Stimulated activated CD8-positive, alpha-beta memory T cell treated with anti-CD3 and anti-CD28 coated beads, Interleukin-15, amount 100 ng/mL, for 4 hours (primary cell): ENCODE results near the gene ASIP.
"Not testable (repeated sequence)": the region's sequence is repeated elsewhere in the genome, so short reads cannot be mapped to it uniquely, and the experiment has no call there.

Experiments used
- DNase-seq, 2 donors: peaks; one replicate each; pipeline ENCODE4 v3.0.0-alpha.2; 2020; ENCODE audit warnings: low read depth in 2 of 2

ASIP gene

DNA sequence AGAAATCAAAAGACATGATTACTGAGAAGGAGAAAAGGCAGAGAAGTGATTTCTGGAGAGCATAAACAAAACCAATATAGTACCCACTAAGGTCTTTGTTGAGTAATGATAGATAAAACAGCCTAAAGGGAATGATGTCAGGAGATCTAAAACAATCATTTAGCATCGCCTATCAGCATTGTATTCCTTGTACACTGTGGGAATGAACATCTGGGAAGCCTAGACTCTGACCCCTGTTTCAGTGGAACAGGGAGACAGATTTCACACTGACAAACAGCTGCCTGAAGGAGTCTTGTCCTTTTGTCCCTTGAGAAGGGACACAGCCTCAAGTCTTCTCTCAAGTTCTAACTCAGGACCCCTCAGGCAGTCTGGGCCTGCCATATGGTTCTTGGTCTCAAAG lies 1.7 kb downstream of the ASIP start:
- no peak for DNase-seq

DNA sequence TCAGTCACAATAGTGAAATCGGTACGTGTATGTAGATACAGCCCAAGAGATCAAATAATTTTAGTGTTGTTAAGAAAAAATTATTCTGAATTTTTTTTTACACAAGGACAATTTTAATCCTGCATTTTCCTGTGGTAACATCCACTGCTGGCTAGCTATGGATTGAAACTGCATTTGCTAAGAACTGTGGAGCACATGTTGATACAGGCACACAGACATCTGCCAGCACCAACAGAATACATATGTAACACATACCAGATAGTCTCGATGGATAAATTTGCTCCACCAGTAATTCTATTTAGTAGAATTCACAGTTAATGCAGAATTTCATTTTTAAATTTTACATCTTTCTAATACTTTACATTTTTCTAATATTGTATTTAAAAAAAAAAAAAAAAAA lies 2.2 kb downstream of the ASIP start:
- DNase-seq = no peak

DNA sequence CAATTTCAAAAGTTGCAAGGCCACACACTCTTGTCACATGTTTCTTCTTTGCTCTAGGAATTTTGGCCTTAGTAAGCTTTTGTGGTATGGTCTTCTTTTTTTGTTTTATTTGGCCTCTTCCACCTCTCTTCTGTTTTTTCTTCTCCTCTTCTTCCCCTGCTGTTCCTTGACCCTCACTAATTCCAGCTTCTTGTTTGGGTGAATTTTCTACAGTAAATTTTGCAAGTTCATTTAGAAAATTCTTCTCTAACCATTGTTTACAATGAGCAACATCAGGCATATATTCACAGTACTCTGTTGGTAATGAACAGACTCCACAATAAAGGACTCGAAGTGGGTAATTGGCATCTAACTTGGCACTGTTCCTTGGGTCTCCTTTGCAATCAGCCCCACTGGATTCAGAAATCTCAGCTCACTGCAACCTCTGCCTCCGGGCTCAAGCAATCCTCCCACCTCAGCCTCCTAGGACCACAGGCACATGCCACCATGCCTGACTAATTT lies 5.0 kb downstream of the ASIP start:
- DNase-seq = no peak

DNA sequence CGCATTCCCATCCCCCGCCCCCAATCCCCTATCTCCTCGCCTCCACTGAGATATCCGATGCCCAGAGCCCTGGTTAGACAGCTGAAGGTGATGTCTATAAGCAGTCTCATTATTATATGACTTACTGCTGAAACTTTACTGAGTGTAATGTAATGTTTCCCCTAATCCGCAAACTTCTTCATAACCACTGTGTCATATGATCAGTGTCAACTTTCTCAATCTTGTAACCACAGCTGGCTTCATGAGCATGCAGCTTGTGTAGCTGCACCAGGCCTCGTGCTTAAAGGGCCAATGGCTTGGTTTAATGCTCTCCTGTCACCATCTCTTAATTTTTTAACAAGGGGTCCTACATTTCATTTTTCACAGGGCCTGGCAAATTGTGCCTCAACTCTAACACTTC lies 8.1 kb downstream of the ASIP start:
- no peak for DNase-seq

DNA sequence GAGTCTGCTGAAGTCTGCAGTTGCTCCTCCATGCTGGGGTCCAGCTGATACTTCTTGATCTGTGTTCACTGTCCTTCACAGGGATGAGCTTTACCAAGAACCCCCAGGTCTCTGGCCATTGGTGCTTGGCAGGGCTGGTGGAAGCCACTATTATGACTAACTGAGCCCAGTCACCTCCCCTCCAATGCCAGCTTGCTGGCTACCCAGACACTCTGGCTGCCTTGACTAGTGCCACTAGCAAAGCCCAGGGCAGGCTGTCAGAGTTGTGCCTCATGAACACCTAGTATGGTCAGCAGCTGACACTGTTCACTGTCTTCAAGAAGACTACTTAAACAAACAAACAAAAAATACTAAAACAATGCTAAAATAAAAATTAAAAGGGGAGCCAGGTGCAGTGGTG lies 8.8 kb downstream of the ASIP start:
- no peak for DNase-seq

DNA sequence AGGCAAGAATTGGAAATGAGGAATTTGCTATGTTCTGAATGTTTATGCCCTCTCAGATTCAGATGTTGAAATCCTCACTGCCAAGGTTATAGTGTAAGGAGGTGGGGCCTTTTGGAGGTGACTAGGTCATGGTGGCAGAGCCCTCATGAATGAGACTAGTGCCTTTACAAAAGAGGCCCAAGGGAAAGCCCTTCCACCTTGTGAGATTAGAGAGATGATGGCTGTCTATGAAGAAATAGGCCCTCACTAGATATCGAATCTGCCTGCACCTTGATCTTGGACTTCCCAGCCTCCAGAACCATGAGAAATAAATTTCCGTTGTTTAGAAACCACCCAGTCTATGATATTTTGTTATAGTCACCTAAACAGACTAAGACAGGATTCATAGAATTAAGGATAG lies 10.4 kb downstream of the ASIP start:
- DNase-seq = no peak

DNA sequence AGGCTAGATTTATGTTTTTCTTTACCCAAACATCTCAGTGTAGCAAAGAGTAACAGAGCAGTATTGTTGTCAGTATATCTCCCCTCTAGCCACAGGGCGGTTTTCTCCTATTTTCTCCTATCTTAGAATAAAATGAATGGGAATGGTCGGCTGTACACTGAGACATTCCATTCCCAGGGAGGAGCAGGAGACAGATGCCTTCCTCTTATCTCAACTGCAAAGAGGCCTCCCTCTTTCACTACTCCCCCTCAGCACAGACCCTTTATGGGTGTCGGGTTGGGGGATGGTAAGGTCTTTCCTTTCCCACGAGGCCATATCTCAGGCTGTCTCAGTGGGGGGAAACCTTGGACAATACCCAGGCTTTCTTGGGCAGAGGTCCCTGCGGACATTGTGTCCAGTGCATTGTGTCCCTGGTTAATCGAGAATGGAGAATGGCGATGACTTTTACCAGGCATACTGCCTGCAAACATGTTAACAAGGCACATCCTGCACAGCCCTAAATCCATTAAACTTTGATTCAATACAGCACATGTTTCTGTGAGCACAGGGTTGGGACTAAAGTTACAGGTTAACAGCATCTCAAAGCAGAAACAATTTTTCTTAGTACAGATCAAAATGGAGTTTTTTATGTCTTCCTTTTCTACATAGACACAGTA lies 11.3 kb downstream of the ASIP start:
- not testable (repeated sequence) for DNase-seq

DNA sequence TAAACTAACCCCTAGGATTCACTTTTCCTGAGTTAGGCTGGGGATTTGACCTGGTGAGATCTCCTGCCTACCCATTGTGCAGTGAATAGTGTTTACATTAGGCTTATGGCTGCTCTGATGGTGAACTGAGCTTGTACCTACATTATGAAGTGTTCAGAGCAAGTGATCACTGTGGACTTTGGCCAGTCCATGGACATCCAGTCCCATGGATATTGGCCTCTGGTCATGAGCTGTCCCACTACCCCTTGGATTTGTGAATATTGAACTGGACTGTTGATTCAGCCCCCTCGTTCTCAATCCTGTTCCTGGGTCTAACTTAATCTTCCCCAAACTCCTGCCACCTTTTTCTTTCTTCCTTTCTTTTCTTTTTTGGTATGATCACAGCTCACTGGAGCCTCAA lies 13.8 kb downstream of the ASIP start:
- no peak for DNase-seq

DNA sequence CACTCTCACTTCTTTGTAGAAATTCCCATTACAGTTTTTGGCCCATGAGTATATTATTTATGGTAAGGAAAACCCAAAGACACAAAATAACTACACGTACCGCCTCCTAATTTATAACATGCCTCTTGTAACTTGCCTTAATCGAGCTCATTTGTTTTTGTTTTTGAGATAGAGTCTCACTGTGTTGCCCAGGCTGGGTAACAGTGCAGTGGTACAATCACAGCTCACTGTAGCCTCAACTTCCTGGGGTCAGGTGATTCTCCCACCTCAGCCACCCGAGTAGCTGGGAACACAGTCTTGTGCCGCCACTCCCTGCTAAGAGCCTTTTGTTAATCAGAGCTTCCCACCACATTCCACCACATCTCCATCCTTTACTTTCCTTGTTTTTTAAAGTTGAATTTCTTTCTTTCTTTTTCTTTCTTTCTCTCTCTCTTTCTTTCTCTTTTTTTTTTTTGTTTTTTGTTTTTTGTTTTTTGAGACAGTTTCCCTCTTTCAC lies 15.5 kb downstream of the ASIP start:
- DNase-seq = no peak

DNA sequence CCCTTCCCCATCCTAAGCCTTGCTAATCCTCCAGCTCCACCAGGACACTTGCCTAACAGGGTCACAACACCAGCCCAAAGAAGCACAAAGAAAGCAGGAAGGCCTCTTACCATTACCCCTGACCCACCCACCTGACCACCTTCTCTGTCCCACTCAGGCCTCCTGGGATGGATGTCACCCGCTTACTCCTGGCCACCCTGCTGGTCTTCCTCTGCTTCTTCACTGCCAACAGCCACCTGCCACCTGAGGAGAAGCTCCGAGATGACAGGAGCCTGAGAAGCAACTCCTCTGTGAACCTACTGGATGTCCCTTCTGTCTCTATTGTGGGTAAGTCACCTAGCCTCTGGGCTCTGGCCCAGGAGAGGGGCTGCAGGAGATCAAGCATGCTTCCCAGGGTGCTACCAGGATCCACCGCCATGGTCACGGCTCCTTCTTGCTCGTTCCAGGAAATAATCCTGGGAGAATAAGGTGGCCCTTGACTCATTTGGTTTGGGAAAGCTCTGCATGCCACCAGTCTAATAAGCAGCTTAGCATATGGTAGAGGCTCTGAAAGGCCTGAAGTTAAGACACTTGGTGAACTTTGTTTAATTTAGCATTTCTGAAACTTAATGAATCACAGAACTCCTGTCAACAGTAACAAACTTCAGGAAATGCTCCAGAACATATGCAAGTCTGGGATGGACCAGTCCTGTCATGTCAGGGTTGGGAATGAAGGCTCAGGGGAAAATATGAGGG lies 19.2 kb downstream of the ASIP start:
- no peak for DNase-seq

DNA sequence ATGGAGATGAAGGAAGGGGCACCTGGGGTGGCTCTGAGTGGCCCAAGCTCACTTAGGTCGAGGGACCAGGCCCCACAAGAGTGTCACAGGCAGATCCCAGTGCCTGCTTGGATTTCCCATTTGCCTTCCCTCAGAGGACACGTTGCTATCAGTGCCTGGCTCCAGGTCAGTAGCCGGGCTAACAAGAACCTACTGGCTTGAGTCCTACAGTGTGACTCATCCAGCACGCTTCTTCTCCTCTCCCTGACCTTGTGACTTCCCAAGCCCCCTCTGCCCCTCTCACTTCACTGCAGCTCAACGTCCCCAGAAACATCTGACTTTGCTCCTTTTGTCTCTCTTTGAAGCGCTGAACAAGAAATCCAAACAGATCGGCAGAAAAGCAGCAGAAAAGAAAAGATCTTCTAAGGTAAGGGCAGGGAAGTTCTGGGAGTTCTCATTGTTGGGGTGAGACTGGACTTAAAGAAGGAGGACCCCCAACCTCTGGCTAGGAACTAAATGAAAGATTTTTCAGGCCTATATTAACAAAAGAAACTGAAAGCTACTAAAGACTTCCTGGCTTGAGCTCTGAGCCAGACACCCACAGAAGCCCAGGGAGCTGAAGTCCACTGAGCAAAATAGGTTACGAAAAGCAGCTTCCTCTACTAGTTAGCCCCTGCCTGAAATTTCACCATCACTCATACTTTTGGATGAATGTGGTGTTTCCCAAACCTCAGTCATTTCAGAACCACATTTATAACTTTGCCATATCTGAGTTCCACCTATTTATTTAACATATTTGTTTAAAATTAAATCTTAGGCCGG lies 21.5 kb downstream of the ASIP start:
- no peak for DNase-seq

DNA sequence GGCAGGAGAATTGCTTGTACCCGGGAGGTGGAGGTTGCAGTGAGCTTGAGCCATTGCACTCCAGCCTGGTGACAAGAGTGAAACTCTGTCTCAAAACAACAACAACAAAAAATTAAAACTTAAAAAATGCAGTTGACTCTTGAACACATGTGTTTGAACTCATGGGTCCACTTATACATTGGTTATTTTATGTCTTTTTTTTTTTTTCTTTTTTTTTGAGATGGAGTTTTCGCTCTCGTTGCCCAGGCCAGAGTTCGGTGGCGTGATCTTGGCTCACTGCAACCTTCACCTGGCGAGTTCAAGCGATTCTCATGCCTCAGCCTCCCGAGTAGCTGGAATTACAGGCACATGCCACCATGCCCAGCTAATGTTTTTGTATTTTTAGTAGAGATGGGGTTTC lies 22.2 kb downstream of the ASIP start:
- DNase-seq = not testable (repeated sequence)

DNA sequence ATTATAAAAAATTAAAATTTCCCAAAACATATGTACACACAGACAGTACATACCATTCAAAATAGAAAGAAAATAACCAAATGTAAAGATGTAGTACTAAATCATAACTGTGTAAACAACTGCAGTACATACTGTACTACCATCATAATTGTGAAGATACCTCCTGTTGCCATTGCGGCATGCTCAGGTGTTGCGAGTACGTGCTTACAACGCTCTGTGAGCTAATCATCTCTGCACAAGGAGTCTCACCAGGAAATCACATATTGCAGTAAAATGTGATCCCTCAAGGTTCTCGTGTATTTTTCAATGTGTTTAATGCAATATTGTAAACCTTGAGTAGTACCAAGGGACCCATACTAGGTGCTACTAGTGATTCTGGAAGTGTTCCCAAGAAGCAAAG lies 22.9 kb downstream of the ASIP start:
- DNase-seq = no peak

DNA sequence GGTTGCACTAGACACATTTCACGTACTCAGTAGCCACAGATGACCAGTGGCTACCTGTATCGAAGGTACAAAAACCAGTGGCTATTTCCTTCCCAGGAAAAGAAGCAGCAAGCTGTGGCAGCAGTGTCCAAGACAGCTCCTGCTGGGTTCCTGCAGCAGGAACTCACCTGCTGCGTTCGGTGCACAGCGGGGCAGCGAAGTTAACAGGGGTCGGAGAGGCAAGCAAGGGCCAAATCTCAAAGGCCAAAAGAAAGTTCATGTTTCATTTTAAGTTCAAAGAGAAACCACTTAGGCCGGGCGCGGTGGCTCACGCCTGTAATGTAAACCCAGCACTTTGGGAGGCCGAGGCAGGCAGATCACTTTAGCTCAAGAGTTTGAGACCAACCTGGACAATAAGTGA lies 26.9 kb downstream of the ASIP start:
- DNase-seq = no peak

DNA sequence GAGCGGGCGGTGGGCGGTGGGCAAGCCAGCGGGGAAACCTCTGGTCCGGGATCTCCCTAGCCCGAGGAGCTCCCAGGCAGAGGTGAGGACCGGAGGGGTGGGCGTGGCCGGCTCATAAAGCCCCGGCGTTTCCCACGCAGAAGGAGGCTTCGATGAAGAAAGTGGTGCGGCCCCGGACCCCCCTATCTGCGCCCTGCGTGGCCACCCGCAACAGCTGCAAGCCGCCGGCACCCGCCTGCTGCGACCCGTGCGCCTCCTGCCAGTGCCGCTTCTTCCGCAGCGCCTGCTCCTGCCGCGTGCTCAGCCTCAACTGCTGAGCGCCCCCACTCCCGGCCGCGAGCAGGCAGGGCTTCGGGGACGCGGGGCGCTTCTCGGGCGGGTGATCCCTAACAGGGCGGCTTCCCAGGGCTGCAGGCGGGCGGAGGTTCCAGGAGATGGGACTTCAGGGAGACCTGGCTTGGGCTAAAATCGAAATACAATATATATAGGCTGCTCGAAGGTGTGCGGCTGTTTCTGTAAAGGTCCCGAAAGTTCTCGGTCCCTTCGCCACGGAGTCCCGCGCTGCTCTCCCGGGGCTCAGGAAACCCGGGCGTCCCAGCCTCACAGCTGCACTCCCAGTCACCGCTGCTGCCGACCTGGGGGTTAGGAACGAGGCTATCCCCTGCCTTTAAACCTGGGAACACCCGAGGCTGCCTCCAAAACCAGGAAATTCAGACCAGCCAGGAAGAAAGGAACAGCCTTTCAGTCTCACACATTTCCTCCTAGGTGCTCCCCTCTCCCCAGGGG lies 27.8 kb downstream of the ASIP start:
- no peak for DNase-seq

DNA sequence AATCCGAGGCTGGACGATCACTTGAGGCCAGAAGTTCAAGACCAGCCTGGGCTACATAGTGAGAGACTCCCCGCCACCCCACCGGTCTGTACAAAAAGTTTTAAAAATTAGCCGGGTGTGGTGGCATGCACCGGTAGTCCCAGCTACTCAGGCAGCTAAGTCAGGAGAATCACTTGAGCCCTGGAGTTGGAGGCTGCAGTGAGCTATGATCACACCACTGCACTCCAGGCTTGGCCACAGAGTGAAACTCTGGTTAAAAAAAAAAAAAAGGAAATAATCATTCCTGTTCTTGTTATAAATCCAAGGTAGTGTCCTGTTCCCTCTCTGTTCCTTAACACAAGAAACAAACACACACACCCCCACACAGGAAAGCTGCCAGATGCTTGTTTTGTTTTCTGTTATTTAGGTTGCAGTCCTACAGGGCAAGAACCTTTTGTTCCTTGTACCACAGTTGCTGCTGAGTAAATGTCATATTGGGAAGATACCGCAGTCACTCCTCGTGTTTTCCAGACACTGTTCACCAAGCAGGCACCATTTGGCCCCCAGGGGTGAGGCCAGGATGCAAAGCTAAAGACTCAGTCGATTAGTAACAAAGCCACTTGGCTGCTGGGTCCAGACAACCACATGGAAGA lies 28.9 kb downstream of the ASIP start:
- no peak for DNase-seq

DNA sequence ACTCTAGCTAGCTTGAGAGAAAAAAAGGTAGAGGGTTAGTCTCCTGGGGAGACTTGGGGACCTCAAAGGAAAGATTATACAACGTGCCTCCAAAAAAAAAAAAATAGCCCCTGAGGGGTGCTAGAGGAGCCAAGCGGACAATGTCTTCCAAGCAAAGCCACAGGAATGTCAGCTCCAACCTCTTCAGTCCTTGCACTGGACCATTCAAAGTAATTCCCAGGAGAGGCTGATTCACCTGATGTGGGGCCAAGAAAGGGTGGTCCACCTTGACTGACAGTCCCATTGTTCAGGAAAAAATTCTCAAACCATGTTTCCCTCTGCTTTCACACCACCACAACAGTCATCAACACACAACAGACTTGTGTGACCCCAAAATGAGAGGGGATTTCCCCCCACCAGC lies 30.7 kb downstream of the ASIP start:
- DNase-seq = no peak

DNA sequence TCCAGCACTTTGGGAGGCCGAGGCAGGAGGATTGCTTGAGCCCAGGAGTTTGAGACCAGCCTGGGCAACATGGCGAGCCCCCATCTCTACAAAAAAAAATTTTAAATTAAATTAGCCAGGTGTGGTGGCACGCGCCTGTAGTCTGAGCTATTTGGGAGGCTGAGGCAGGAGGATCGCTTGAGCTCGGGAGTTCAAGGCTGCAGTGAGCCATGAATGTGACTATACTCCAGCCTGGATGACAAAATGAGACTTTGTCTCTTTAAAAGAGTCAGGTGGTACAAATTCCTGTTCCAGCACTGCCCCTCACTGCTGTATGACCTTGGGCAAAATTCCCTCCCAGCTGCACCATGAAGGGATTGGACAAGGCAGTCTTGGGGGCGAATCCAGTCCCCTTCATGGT lies 33.5 kb downstream of the ASIP start:
- no peak for DNase-seq

DNA sequence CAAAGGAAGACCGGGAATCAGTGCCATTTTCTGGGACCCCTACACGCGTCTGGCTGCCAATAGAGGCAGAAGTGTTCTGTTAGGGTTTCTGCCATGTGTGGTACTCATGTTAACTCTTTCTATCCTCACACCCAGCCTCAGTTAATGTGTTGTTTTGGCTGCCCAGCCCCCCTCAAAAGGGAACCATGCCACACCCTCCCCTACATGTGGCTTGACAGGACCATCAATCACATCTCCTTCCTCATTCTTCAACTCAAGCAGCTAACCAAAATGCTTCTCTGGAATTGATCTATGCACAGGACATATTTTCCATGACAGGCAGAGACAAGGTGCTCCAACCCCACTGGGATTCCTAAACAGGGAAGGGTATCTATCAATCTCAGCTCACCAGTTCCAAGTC lies 40.0 kb downstream of the ASIP start:
- no peak for DNase-seq

DNA sequence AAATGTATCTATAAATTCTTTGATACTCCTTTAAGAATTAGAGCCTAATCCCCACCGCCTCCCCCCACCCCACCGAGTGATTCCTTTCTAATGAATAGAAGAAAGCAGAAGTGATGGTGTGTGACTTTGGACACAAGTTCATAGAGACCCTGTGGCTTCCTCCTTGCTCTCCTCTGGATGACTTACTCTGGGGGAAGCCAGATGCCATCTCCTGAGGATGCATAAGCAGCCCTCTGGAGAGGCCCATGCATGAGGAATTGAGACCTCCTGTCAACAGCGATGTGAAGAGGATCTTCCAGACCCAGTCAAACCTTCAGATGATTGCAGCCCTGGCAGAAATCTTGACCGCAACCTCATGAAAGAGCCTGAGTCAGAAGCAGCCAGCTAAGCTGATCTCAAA lies 40.8 kb downstream of the ASIP start:
- no peak for DNase-seq

DNA sequence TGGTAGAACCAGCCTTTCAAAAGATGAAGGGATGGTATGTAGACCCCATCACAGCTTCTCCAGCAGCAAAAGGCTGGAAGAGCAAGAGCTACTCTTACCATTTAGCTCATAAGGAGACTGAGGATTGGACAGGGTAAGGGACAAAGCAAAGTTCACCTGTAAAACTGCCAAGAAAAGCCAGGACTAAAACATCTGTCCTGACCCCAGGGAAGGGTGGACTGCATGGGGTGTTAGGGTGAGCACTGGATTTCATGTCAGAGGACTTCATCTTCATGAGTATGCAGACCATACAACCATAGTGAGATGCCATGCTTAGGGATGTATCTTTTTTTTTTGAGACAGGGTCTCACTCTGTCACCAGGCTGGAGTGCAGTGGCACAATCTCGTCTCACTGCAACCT lies 42.6 kb downstream of the ASIP start:
- no peak for DNase-seq
